Neural progenitor cell (in vitro differentiated cells): Measurements from ENCODE around the gene GATAD2B. TPM values are rescaled to one million over a fixed set of nuclear protein-coding genes. Genes with fewer than 3 reads are reported as not detected.
"Not testable (repeated sequence)": the region's sequence is repeated elsewhere in the genome, so short reads cannot be mapped to it uniquely, and the experiment has no call there.

Source experiments
- DNase-seq: peaks from one replicate; pipeline ENCODE4 v3.0.0-alpha.2; 2016; ENCODE audit warnings: low spot score
- H2AFZ ChIP-seq: fragments of 200-600 bp; sonication (generic); replicated peaks from 2 replicates; pipeline ENCODE4 v1.6.1; 2016; ENCODE audit warnings: antibody characterized with exemption
- H3F3A ChIP-seq: fragments of 200-600 bp; sonication (generic); 2 replicates; pipeline ENCODE4 v1.6.1; 2016; ENCODE audit warnings: antibody characterized with exemption, low read depth
- H3K27ac ChIP-seq: fragments of 200-600 bp; sonication (generic); 2 replicates; pipeline ENCODE4 v1.5.1; 2016; ENCODE audit warnings: mild to moderate bottlenecking
- H3K27me3 ChIP-seq: fragments of 200-600 bp; sonication (generic); 2 replicates; pipeline ENCODE4 v1.6.1; 2016; ENCODE audit warnings: mild to moderate bottlenecking, moderate library complexity
- H3K36me3 ChIP-seq: fragments of 200-600 bp; sonication (generic); 2 replicates; pipeline ENCODE4 v1.5.1; 2016
- H3K4me1 ChIP-seq: fragments of 200-600 bp; sonication (generic); 2 replicates; pipeline ENCODE4 v1.6.1; 2016; ENCODE audit warnings: mixed run types
- H3K4me2 ChIP-seq: fragments of 200-600 bp; sonication (generic); 2 replicates; pipeline ENCODE4 v1.6.1; 2016
- H3K4me3 ChIP-seq: fragments of 200-600 bp; sonication (generic); 2 replicates; pipeline ENCODE4 v1.5.1; 2016
- H3K79me2 ChIP-seq: fragments of 200-600 bp; sonication (generic); 2 replicates; pipeline ENCODE4 v1.6.1; 2016; ENCODE audit warnings: low read depth
- H3K9ac ChIP-seq: fragments of 200-600 bp; sonication (generic); 2 replicates; pipeline ENCODE4 v1.6.1; 2016
- H3K9me3 ChIP-seq: fragments of 200-600 bp; sonication (generic); 2 replicates; pipeline ENCODE4 v1.5.1; 2016; ENCODE audit warnings: low read depth
- H4K20me1 ChIP-seq: fragments of 200-600 bp; sonication (generic); 2 replicates; pipeline ENCODE4 v1.6.1; 2016; ENCODE audit warnings: low read depth
- H3K27ac Mint-ChIP-seq: 3 replicates; pipeline ENCODE4 v1.8.0; 2021; ENCODE audit warnings: mixed read lengths
- H3K27me3 Mint-ChIP-seq: 2 replicates; pipeline ENCODE4 v1.8.0; 2022; ENCODE audit warnings: low read depth, mild to moderate bottlenecking, inconsistent platforms, moderate library complexity, mixed read lengths; ENCODE audit not compliant: insufficient read depth
- H3K36me3 Mint-ChIP-seq: 3 replicates; pipeline ENCODE4 v1.8.0; 2021; ENCODE audit warnings: mixed read lengths
- H3K4me1 Mint-ChIP-seq: 3 replicates; pipeline ENCODE4 v1.8.0; 2021; ENCODE audit warnings: mixed read lengths
- H3K4me3 Mint-ChIP-seq: 3 replicates; pipeline ENCODE4 v1.8.0; 2021; ENCODE audit warnings: mild to moderate bottlenecking, moderate library complexity, mixed read lengths
- H3K9me3 Mint-ChIP-seq: 3 replicates; pipeline ENCODE4 v1.8.0; 2020; ENCODE audit warnings: mixed read lengths
- CTCF ChIP-seq: fragments of 200-600 bp; sonication (generic); IDR thresholded peaks from 2 replicates; pipeline ENCODE4 v1.5.1; 2017; ENCODE audit warnings: antibody characterized with exemption, mild to moderate bottlenecking
- EZH2 ChIP-seq: fragments of 200-600 bp; sonication (generic); IDR thresholded peaks from 2 replicates; pipeline ENCODE4 v1.6.1; 2017; ENCODE audit warnings: antibody characterized with exemption, mild to moderate bottlenecking, moderate library complexity
- EZH2phosphoT487 ChIP-seq: fragments of 200-600 bp; sonication (generic); IDR thresholded peaks from 2 replicates; pipeline ENCODE4 v1.6.1; 2017; ENCODE audit warnings: antibody characterized with exemption
- total RNA-seq: library from RNA; depleted of rRNA; stranded (reverse); fragments of >200 nt; gene quantifications from 2 replicates; pipeline ENCODE4 v1.2.3, GENCODE V29; 2015; ENCODE audit warnings: low replicate concordance

The GATAD2B gene
- total RNA-seq, 1 donor from 2014 or later, result 14.8 TPM

GRCh38 chr1:153783233-153784190 is 139.3 kb downstream of the GATAD2B start:
- no peaks in the 10 kb centered on the region for H3K27me3 ChIP-seq
- peaks cover 22% of the 10 kb centered on the region for H3F3A ChIP-seq
- no peak overlapping the region for H3K9ac ChIP-seq
- no peaks in the 10 kb centered on the region for H3K79me2 ChIP-seq
- H3K27me3 Mint-ChIP-seq, result peaks cover 9% of the 10 kb centered on the region
- H3K4me1 Mint-ChIP-seq, result peaks cover 16% of the 10 kb centered on the region
- no peaks in the 10 kb centered on the region for H3K36me3 ChIP-seq
- H3K9me3 ChIP-seq, result no peaks in the 10 kb centered on the region
- peak; percentile 96 for DNase-seq
- H3K36me3 Mint-ChIP-seq, result no peaks in the 10 kb centered on the region
- no peak for TF ChIP-seq EZH2phosphoT487
- TF ChIP-seq CTCF, result peak; percentile 9
- TF ChIP-seq EZH2, result no peak
- H3K4me2 ChIP-seq, result peak overlapping the region; percentile 76
- peak overlapping the region; percentile 92 for H3K27ac Mint-ChIP-seq
- peaks cover 7% of the 10 kb centered on the region for H3K4me1 ChIP-seq
- H3K9me3 Mint-ChIP-seq, result no peaks in the 10 kb centered on the region
- H3K4me3 Mint-ChIP-seq, result peak overlapping the region; percentile 87
- H3K27ac ChIP-seq, result peak overlapping the region; percentile 22
- H2AFZ ChIP-seq, result peak overlapping the region; percentile 69
- H3K4me3 ChIP-seq, result peak overlapping the region; percentile 63
- H4K20me1 ChIP-seq, result no peaks in the 10 kb centered on the region

- not testable (repeated sequence) for H3K36me3 ChIP-seq, H3K27me3 ChIP-seq, H3K9me3 Mint-ChIP-seq, H2AFZ ChIP-seq, H3K27ac Mint-ChIP-seq, H3K9me3 ChIP-seq, H3K36me3 Mint-ChIP-seq, H3K27ac ChIP-seq, H3K9ac ChIP-seq, H4K20me1 ChIP-seq, DNase-seq, H3K27me3 Mint-ChIP-seq, H3K79me2 ChIP-seq, H3K4me1 ChIP-seq
- H3K4me1 Mint-ChIP-seq, result peaks cover 13% of the 10 kb centered on the region
- Histone ChIP-seq H3K4me2 (peak overlapping the region; percentile 76), H3F3A (peaks cover 22% of the 10 kb centered on the region), H3K4me3 (peak overlapping the region; percentile 63)
- peak overlapping the region; percentile 87 for H3K4me3 Mint-ChIP-seq
These were observed 140.1 kb downstream of the GATAD2B start for GRCh38 chr1:153782648-153783047.

- Histone ChIP-seq H3K4me1 (peaks cover 13% of the 10 kb centered on the region), H3K36me3 (no peaks in the 10 kb centered on the region), H3F3A (peaks cover 21% of the 10 kb centered on the region), H3K4me2 (no peak overlapping the region), H4K20me1 (no peaks in the 10 kb centered on the region), H3K9ac (no peak overlapping the region), H3K27me3 (no peaks in the 10 kb centered on the region), H2AFZ (no peak overlapping the region), H3K79me2 (no peaks in the 10 kb centered on the region), H3K4me3 (no peak overlapping the region), H3K9me3 (no peaks in the 10 kb centered on the region), H3K27ac (no peak overlapping the region)
- H3K4me3 Mint-ChIP-seq, result no peak overlapping the region
- TF ChIP-seq CTCF (no peak), EZH2 (no peak), EZH2phosphoT487 (no peak)
- no peak for DNase-seq
- H3K4me1 Mint-ChIP-seq, result peaks cover 22% of the 10 kb centered on the region
- H3K27me3 Mint-ChIP-seq, result peaks cover 15% of the 10 kb centered on the region
- H3K27ac Mint-ChIP-seq, result no peak overlapping the region
- H3K36me3 Mint-ChIP-seq, result peaks cover 4% of the 10 kb centered on the region
- no peaks in the 10 kb centered on the region for H3K9me3 Mint-ChIP-seq
These were observed 142.2 kb downstream of the GATAD2B start for GRCh38 chr1:153780551-153780950.
